ENCODE data around the gene DCDC2B. TPM values are rescaled to one million over a fixed set of nuclear protein-coding genes. Genes with fewer than 3 reads are reported as not detected.

Gene DCDC2B
- total RNA-seq, 6 experiments from 2014 or later = not detected

DNA sequence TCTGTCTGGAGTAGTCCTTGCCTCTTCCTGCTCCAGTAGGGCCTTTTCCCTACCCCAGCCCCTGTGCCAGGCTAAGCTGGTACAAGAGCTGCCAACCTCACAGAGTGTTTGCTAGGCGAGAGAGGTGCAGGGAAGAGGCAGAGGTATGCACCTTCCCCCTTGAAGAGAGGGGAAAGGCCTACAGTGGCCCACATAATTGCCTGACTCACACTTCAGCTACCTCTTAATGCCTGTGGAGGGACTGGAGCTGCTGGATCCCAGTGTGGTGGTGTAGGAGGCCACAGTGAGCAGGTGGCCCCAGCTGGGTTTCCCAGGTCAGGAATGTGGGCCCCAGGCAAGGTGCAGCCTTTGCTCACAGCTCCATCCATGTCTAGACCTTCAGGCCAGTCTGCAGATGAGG lies 11.8 kb upstream of the DCDC2B start:
- DNase-seq (no peak), ATAC-seq (no peak)
- Histone ChIP-seq H3K9me3 (no peaks in the 10 kb centered on the region), H3K4me1 (peaks cover 0 to 17% (median 7%) of the 10 kb centered on the region in 4 donors), H3K27ac (no peak overlapping the region), H3K4me3 (no peak overlapping the region), H3K27me3 (no peaks in the 10 kb centered on the region), H3K36me3 (peaks cover 17 to 49% (median 32%) of the 10 kb centered on the region in 4 donors)
- intact Hi-C loops (cut with DNase I) = no loop called here
- no CpG with 5 or more reads among the region's 1 CpG for WGBS (ENCODE audit: insufficient coverage, low coverage, low lambda C conversion rate, missing lambda C conversion rate)
- TF ChIP-seq, protein P1, sequence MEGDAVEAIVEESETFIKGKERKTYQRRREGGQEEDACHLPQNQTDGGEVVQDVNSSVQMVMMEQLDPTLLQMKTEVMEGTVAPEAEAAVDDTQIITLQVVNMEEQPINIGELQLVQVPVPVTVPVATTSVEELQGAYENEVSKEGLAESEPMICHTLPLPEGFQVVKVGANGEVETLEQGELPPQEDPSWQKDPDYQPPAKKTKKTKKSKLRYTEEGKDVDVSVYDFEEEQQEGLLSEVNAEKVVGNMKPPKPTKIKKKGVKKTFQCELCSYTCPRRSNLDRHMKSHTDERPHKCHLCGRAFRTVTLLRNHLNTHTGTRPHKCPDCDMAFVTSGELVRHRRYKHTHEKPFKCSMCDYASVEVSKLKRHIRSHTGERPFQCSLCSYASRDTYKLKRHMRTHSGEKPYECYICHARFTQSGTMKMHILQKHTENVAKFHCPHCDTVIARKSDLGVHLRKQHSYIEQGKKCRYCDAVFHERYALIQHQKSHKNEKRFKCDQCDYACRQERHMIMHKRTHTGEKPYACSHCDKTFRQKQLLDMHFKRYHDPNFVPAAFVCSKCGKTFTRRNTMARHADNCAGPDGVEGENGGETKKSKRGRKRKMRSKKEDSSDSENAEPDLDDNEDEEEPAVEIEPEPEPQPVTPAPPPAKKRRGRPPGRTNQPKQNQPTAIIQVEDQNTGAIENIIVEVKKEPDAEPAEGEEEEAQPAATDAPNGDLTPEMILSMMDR (IDR thresholded peaks at IDR 0.05) = no peak
- TF ChIP-seq POLR2A (IDR thresholded peaks at IDR 0.05) = no peak

GRCh38 chr1:32197837-32198236 lies 11.1 kb upstream of the DCDC2B start:
- Histone ChIP-seq H3K27me3 (no peaks in the 10 kb centered on the region), H3K27ac (no peak overlapping the region), H3K4me3 (no peak overlapping the region), H3K9me3 (no peaks in the 10 kb centered on the region), H3K36me3 (peaks cover 13 to 42% (median 27%) of the 10 kb centered on the region in 4 donors), H3K4me1 (peaks cover 0 to 17% (median 7%) of the 10 kb centered on the region in 4 donors)
- 66% methylated on average over 4 of the region's 6 CpGs for WGBS (ENCODE audit: insufficient coverage, low coverage, low lambda C conversion rate, missing lambda C conversion rate)
- DNase-seq (peak in 1 of 3 donors; percentile 48), ATAC-seq (no peak)
- TF ChIP-seq POLR2A (IDR thresholded peaks at IDR 0.05) = no peak
- TF ChIP-seq, protein P1 (IDR thresholded peaks at IDR 0.05) = no peak
- intact Hi-C loops (cut with DNase I) = no loop called here

- Histone ChIP-seq H3K4me1 (peaks cover 0 to 17% (median 7%) of the 10 kb centered on the region in 4 donors), H3K36me3 (peaks cover 13 to 36% (median 22%) of the 10 kb centered on the region in 4 donors), H3K4me3 (no peak overlapping the region), H3K27ac (no peak overlapping the region), H3K27me3 (no peaks in the 10 kb centered on the region), H3K9me3 (no peaks in the 10 kb centered on the region)
- WGBS (ENCODE audit: insufficient coverage, low coverage, low lambda C conversion rate, missing lambda C conversion rate) = 57% methylated on average over 2 of the region's 3 CpGs
- intact Hi-C loops (cut with DNase I) = no loop called here
- DNase-seq (peak in 1 of 3 donors; percentile 22), ATAC-seq (no peak)
- TF ChIP-seq, protein P1 (IDR thresholded peaks at IDR 0.05) = no peak
- no peak for TF ChIP-seq POLR2A (IDR thresholded peaks at IDR 0.05)
Measured at GRCh38 chr1:32198237-32199042, 10.4 kb upstream of the DCDC2B start.

GRCh38 chr1:32199043-32199716 lies 9.7 kb upstream of the DCDC2B start:
- no peak overlapping the region for H3K27ac ChIP-seq
- DNase-seq (no peak), ATAC-seq (no peak)
- H3K4me3 ChIP-seq = no peak overlapping the region
- 80% methylated on average over 1 of the region's 4 CpGs for WGBS (ENCODE audit: insufficient coverage, low coverage, low lambda C conversion rate, missing lambda C conversion rate)
- H3K27me3 ChIP-seq = no peaks in the 10 kb centered on the region
- intact Hi-C loops (cut with DNase I) = no loop called here
- peaks cover 9 to 28% (median 16%) of the 10 kb centered on the region in 4 donors for H3K36me3 ChIP-seq
- H3K4me1 ChIP-seq = peaks cover 0 to 17% (median 7%) of the 10 kb centered on the region in 4 donors
- no peaks in the 10 kb centered on the region for H3K9me3 ChIP-seq
- no peak for TF ChIP-seq POLR2A (IDR thresholded peaks at IDR 0.05)
- TF ChIP-seq, protein P1 (IDR thresholded peaks at IDR 0.05) = no peak

Measured in right lobe of liver (tissue), 6 donors.